SK-N-SH treated with all-trans-retinoic acid at 6 μM for 48 hours (cell line): Measurements from ENCODE around the gene JOSD1.

Experiments used
- ATAC-seq: fragments of 200-7000 bp; cut with Tn5 transposase; 3 replicates; pipeline ENCODE4 v1.9.1; 2020; ENCODE audit warnings: mild to moderate bottlenecking, moderate library complexity
- ARNTL ChIP-seq: fragments of 450-650 bp; formaldehyde crosslinking; IDR thresholded peaks from 2 replicates; pipeline ENCODE4 v1.5.0; 2020; ENCODE audit warnings: low read depth, mild to moderate bottlenecking, moderate library complexity, borderline replicate concordance
- BACH2 ChIP-seq: fragments of 250-450 bp; sonication (Bioruptor Pico); IDR thresholded peaks from 2 replicates; pipeline ENCODE4 v1.9.0; 2021; ENCODE audit warnings: mild to moderate bottlenecking, borderline replicate concordance
- CSDC2 ChIP-seq: fragments of 250-450 bp; sonication (Bioruptor Pico); IDR thresholded peaks from 2 replicates; pipeline ENCODE4 v1.5.0; 2020; ENCODE audit warnings: mild to moderate bottlenecking, moderate library complexity
- GLIS3 ChIP-seq: fragments of 250-450 bp; sonication (Bioruptor Pico); IDR thresholded peaks from 2 replicates; pipeline ENCODE4 v1.5.0; 2020; ENCODE audit warnings: mild to moderate bottlenecking, moderate library complexity
- ISL1 ChIP-seq: fragments of 250-450 bp; sonication (Bioruptor Pico); IDR thresholded peaks from 2 replicates; pipeline ENCODE4 v2.1.2; 2022; ENCODE audit warnings: mild to moderate bottlenecking, moderate library complexity
- OSR1 ChIP-seq: fragments of 250-450 bp; sonication (Bioruptor Pico); IDR thresholded peaks from 2 replicates; pipeline ENCODE4 v1.8.0; 2022; ENCODE audit warnings: moderate library complexity, mild to moderate bottlenecking, inconsistent platforms
- PPARA ChIP-seq: fragments of 250-450 bp; sonication (Bioruptor Pico); IDR thresholded peaks from 2 replicates; pipeline ENCODE4 v1.5.0; 2020; ENCODE audit warnings: mild to moderate bottlenecking, borderline replicate concordance
- SNAI2 ChIP-seq: fragments of 250-450 bp; sonication (Bioruptor Pico); IDR thresholded peaks from 2 replicates; pipeline ENCODE4 v1.5.0; 2020; ENCODE audit warnings: mild to moderate bottlenecking, moderate library complexity
- TCF4 ChIP-seq: fragments of 250-450 bp; sonication (Bioruptor Pico); IDR thresholded peaks from 2 replicates; pipeline ENCODE4 v1.8.0; 2021; ENCODE audit warnings: mild to moderate bottlenecking, moderate library complexity, borderline replicate concordance
- ZC3H10 ChIP-seq: fragments of 250-450 bp; sonication (Bioruptor Pico); IDR thresholded peaks from 2 replicates; pipeline ENCODE4 v1.5.1; 2021; ENCODE audit warnings: mild to moderate bottlenecking, moderate library complexity
- ZFP3 ChIP-seq: fragments of 250-450 bp; sonication (Bioruptor Pico); IDR thresholded peaks from 2 replicates; pipeline ENCODE4 v1.5.0; 2020; ENCODE audit warnings: mild to moderate bottlenecking, moderate library complexity
- ZFP30 ChIP-seq: fragments of 450-650 bp; formaldehyde crosslinking; IDR thresholded peaks from 2 replicates; pipeline ENCODE4 v1.5.0; 2022; ENCODE audit warnings: mild to moderate bottlenecking, moderate library complexity
- ZNF565 ChIP-seq: fragments of 450-650 bp; formaldehyde crosslinking; conservative IDR thresholded peaks from 2 replicates; pipeline ENCODE4 v1.5.0; 2020; ENCODE audit warnings: low read depth, mild to moderate bottlenecking, moderate library complexity
- ZNF8 ChIP-seq: fragments of 450-650 bp; formaldehyde crosslinking; IDR thresholded peaks from 2 replicates; pipeline ENCODE4 v1.5.0; 2020; ENCODE audit warnings: mild to moderate bottlenecking, moderate library complexity
- TF ChIP-seq, protein P1 (sequence below): fragments of 250-450 bp; sonication (Bioruptor Pico); IDR thresholded peaks from 2 replicates; pipeline ENCODE4 v1.5.1; 2021; ENCODE audit warnings: mild to moderate bottlenecking, moderate library complexity
- TF ChIP-seq, protein P2 (sequence below): fragments of 250-450 bp; sonication (Bioruptor Pico); IDR thresholded peaks from 2 replicates; pipeline ENCODE4 v1.8.0; 2020; ENCODE audit warnings: mild to moderate bottlenecking, moderate library complexity, borderline replicate concordance
- TF ChIP-seq, protein P3 (sequence below): fragments of 250-450 bp; sonication (Bioruptor Pico); IDR thresholded peaks from 2 replicates; pipeline ENCODE4 v1.5.1; 2020; ENCODE audit warnings: low read depth, mild to moderate bottlenecking, moderate library complexity
- TF ChIP-seq, protein P4 (sequence below): fragments of 250-450 bp; sonication (Bioruptor Pico); IDR thresholded peaks from 2 replicates; pipeline ENCODE4 v1.5.0; 2020; ENCODE audit warnings: mild to moderate bottlenecking, moderate library complexity
- TF ChIP-seq, protein P5 (sequence below): fragments of 250-450 bp; sonication (Bioruptor Pico); IDR thresholded peaks from 2 replicates; pipeline ENCODE4 v1.8.0; 2021; ENCODE audit warnings: low read depth, mild to moderate bottlenecking, moderate library complexity, borderline replicate concordance

JOSD1 gene

DNA sequence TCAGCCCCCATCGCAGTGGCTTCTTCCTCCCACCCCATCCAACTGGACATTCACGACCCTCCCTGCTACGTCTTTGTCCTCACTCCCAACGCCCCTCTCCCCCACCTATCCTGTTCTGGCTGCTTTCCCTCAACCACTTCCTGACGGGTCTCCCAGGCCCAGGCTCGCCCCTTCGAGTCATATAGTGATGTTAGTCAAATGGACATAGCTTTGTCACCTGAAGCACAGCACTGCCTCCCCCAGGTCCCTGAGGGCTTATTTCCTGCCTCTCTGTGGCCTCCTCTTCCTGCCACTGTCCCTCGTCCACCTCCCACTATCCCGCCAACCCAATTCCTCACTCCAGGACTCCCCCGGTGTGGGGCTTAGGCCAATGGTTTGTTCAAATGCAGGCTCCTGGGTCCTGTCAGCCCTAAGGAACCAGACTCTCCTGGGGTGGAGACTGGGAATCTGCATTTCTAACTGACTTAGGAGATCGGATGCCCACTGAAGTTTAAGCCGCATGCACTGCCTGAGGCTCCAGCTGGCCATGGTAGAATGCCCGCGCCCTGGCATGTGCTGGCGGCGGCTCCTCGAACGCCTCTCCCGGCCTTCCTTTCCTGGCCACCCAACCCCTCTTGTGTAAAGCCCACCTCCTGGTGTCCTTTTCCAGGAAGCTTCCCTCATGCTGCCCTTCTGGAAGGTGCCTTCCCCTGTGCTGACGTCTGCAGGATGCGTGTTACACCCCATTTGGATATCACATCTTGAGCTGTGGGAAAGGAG lies 36.7 kb upstream of the JOSD1 start (continued):
- TF ChIP-seq, protein P1, sequence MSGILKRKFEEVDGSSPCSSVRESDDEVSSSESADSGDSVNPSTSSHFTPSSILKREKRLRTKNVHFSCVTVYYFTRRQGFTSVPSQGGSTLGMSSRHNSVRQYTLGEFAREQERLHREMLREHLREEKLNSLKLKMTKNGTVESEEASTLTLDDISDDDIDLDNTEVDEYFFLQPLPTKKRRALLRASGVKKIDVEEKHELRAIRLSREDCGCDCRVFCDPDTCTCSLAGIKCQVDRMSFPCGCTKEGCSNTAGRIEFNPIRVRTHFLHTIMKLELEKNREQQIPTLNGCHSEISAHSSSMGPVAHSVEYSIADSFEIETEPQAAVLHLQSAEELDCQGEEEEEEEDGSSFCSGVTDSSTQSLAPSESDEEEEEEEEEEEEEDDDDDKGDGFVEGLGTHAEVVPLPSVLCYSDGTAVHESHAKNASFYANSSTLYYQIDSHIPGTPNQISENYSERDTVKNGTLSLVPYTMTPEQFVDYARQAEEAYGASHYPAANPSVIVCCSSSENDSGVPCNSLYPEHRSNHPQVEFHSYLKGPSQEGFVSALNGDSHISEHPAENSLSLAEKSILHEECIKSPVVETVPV, result no peak
- TF ChIP-seq CSDC2 (CRISPR knock-in tag), result no peak
- no peak for TF ChIP-seq ZNF565 (CRISPR knock-in tag)
- no peak for TF ChIP-seq ZC3H10 (CRISPR knock-in tag)
- TF ChIP-seq, protein P2, sequence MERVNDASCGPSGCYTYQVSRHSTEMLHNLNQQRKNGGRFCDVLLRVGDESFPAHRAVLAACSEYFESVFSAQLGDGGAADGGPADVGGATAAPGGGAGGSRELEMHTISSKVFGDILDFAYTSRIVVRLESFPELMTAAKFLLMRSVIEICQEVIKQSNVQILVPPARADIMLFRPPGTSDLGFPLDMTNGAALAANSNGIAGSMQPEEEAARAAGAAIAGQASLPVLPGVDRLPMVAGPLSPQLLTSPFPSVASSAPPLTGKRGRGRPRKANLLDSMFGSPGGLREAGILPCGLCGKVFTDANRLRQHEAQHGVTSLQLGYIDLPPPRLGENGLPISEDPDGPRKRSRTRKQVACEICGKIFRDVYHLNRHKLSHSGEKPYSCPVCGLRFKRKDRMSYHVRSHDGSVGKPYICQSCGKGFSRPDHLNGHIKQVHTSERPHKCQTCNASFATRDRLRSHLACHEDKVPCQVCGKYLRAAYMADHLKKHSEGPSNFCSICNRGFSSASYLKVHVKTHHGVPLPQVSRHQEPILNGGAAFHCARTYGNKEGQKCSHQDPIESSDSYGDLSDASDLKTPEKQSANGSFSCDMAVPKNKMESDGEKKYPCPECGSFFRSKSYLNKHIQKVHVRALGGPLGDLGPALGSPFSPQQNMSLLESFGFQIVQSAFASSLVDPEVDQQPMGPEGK (CRISPR knock-in tag), result no peak
- no peak for TF ChIP-seq OSR1 (CRISPR knock-in tag)
- TF ChIP-seq, protein P3, sequence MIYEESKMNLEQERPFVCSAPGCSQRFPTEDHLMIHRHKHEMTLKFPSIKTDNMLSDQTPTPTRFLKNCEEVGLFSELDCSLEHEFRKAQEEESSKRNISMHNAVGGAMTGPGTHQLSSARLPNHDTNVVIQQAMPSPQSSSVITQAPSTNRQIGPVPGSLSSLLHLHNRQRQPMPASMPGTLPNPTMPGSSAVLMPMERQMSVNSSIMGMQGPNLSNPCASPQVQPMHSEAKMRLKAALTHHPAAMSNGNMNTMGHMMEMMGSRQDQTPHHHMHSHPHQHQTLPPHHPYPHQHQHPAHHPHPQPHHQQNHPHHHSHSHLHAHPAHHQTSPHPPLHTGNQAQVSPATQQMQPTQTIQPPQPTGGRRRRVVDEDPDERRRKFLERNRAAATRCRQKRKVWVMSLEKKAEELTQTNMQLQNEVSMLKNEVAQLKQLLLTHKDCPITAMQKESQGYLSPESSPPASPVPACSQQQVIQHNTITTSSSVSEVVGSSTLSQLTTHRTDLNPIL, result no peak
- TF ChIP-seq BACH2 (CRISPR knock-in tag), result no peak
- TF ChIP-seq ZFP30, result no peak
- no peak for TF ChIP-seq ARNTL (CRISPR knock-in tag)
- no peak for TF ChIP-seq ZNF8 (CRISPR knock-in tag)

DNA sequence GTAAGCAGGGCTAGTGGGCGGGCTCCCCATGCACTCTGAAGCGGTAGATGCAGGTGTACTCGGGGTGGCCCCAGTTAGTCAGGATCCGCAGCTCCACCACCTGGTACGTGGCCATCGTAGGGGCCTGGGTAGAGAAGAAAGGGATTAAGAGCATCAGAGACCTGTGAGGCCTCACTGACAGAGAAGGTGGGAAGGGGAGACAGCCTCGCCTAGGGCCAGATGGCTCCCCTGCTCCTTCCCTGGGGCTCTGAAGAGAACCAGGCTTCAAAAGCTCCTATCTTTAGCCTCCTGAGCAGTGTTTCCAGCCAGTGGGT lies 35.5 kb upstream of the JOSD1 start:
- no peak for ATAC-seq

More for the DNA sequence above, 35.5 kb upstream of the JOSD1 start:
- TF ChIP-seq ZFP3 (CRISPR knock-in tag) (no peak), GLIS3 (CRISPR knock-in tag) (no peak), OSR1 (CRISPR knock-in tag) (no peak), TCF4 (no peak), PPARA (CRISPR knock-in tag) (no peak), ISL1 (no peak), CSDC2 (CRISPR knock-in tag) (no peak), ARNTL (CRISPR knock-in tag) (no peak), SNAI2 (CRISPR knock-in tag) (no peak)
- TF ChIP-seq, protein P4, sequence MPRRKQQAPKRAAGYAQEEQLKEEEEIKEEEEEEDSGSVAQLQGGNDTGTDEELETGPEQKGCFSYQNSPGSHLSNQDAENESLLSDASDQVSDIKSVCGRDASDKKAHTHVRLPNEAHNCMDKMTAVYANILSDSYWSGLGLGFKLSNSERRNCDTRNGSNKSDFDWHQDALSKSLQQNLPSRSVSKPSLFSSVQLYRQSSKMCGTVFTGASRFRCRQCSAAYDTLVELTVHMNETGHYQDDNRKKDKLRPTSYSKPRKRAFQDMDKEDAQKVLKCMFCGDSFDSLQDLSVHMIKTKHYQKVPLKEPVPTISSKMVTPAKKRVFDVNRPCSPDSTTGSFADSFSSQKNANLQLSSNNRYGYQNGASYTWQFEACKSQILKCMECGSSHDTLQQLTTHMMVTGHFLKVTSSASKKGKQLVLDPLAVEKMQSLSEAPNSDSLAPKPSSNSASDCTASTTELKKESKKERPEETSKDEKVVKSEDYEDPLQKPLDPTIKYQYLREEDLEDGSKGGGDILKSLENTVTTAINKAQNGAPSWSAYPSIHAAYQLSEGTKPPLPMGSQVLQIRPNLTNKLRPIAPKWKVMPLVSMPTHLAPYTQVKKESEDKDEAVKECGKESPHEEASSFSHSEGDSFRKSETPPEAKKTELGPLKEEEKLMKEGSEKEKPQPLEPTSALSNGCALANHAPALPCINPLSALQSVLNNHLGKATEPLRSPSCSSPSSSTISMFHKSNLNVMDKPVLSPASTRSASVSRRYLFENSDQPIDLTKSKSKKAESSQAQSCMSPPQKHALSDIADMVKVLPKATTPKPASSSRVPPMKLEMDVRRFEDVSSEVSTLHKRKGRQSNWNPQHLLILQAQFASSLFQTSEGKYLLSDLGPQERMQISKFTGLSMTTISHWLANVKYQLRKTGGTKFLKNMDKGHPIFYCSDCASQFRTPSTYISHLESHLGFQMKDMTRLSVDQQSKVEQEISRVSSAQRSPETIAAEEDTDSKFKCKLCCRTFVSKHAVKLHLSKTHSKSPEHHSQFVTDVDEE (CRISPR knock-in tag), result no peak
- TF ChIP-seq, protein P2 (CRISPR knock-in tag), result no peak
- TF ChIP-seq, protein P3, result no peak
- TF ChIP-seq, protein P5, sequence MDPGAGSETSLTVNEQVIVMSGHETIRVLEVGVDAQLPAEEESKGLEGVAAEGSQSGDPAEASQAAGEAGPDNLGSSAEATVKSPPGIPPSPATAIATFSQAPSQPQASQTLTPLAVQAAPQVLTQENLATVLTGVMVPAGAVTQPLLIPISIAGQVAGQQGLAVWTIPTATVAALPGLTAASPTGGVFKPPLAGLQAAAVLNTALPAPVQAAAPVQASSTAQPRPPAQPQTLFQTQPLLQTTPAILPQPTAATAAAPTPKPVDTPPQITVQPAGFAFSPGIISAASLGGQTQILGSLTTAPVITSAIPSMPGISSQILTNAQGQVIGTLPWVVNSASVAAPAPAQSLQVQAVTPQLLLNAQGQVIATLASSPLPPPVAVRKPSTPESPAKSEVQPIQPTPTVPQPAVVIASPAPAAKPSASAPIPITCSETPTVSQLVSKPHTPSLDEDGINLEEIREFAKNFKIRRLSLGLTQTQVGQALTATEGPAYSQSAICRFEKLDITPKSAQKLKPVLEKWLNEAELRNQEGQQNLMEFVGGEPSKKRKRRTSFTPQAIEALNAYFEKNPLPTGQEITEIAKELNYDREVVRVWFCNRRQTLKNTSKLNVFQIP (CRISPR knock-in tag), result no peak
